SK-N-SH (cell line): ENCODE data around the gene KIF13A. TPM values are rescaled to one million over a fixed set of nuclear protein-coding genes. Genes with fewer than 3 reads are reported as not detected.

Source experiments
- CTCF ChIA-PET: fragments of 300-600, 350-600 bp; formaldehyde crosslinking; extraction: SDS; loops from one replicate; lab custom pipeline; 2021; lab: Yijun Ruan, JAX
- POLR2A ChIA-PET: fragments of 350-600 bp; sonication (Branson Sonifier 250); formaldehyde crosslinking; extraction: SDS; loops from one replicate; lab custom pipeline; 2020; ENCODE audit warnings: antibody characterized with exemption, inconsistent platforms; lab: Yijun Ruan, JAX
- DNase-seq: peaks from one replicate; pipeline ENCODE4 v3.0.0; 2012
- H2AFZ ChIP-seq: fragments of 200-600 bp; sonication (generic); 2 replicates; pipeline ENCODE4 v1.8.1; 2016; ENCODE audit warnings: antibody characterized with exemption, mild to moderate bottlenecking, low read depth
- H3F3A ChIP-seq: fragments of 200-600 bp; sonication (generic); replicated peaks from 2 replicates; pipeline ENCODE3; 2016; ENCODE audit warnings: antibody characterized with exemption, mild to moderate bottlenecking; ENCODE audit not compliant: insufficient read depth
- H3K27ac ChIP-seq, 2 experiments: fragments of 200-500 bp in 1 of 2; fragments of 200-600 bp in 1 of 2; sonication (Bioruptor generic) in 1 of 2; sonication (generic), shearing (Covaris generic) in 1 of 2; 2 replicates each; pipeline versions ENCODE4 v1.5.1 to v1.6.1; 2014 to 2016; ENCODE audit warnings: low read depth in 2 of 2, inconsistent platforms in 1 of 2, low read length in 1 of 2, mild to moderate bottlenecking in 1 of 2, mixed read lengths in 1 of 2
- H3K27me3 ChIP-seq: fragments of 200-600 bp; sonication (generic), shearing (Covaris generic); 2 replicates; pipeline ENCODE4 v1.6.1; 2016; ENCODE audit warnings: mixed run types; ENCODE audit not compliant: insufficient read depth
- H3K36me3 ChIP-seq, 2 experiments: fragments of 200-500 bp in 1 of 2; fragments of 200-600 bp in 1 of 2; sonication (Bioruptor generic) in 1 of 2; sonication (generic) in 1 of 2; replicated peaks in 1 of 2; 2 replicates each; pipeline versions ENCODE3 to v1.5.1; 2014 to 2016; ENCODE audit warnings: low read length in 1 of 2, mild to moderate bottlenecking in 1 of 2; ENCODE audit not compliant: insufficient read depth in 2 of 2, control insufficient read depth in 1 of 2
- H3K4me1 ChIP-seq, 2 experiments: fragments of 200-500 bp in 1 of 2; fragments of 200-600 bp in 1 of 2; sonication (Bioruptor generic) in 1 of 2; sonication (generic), shearing (Covaris generic) in 1 of 2; 2 replicates each; pipeline versions ENCODE4 v1.5.1 to v1.6.1; 2014 to 2016; ENCODE audit warnings: low read depth in 1 of 2, low read length in 1 of 2, mixed run types in 1 of 2; ENCODE audit not compliant: insufficient read depth in 2 of 2, control insufficient read depth in 1 of 2
- H3K4me2 ChIP-seq: fragments of 200-600 bp; sonication (generic), shearing (Covaris generic); 2 replicates; pipeline ENCODE4 v1.6.1; 2017; ENCODE audit warnings: mixed run types
- H3K4me3 ChIP-seq, 2 experiments: fragments of 200-500 bp in 1 of 2; fragments of 200-600 bp in 1 of 2; sonication (Bioruptor generic) in 1 of 2; sonication (generic), shearing (Covaris generic) in 1 of 2; 2 replicates each; pipeline versions ENCODE4 v1.5.1 to v1.8.1; 2014 to 2016; ENCODE audit warnings: low read depth in 2 of 2, inconsistent platforms in 1 of 2, low read length in 1 of 2, mild to moderate bottlenecking in 1 of 2, mixed read lengths in 1 of 2, moderate library complexity in 1 of 2
- H3K79me2 ChIP-seq: fragments of 200-600 bp; sonication (generic); 2 replicates; pipeline ENCODE4 v1.8.1; 2017; ENCODE audit warnings: mild to moderate bottlenecking; ENCODE audit not compliant: insufficient read depth
- H3K9ac ChIP-seq: fragments of 200-600 bp; sonication (generic); 2 replicates; pipeline ENCODE4 v1.6.1; 2017; ENCODE audit warnings: mixed run types
- H3K9me2 ChIP-seq: fragments of 200-600 bp; sonication (generic); 2 replicates; pipeline ENCODE4 v1.6.1; 2017; ENCODE audit warnings: mixed run types
- H3K9me3 ChIP-seq: fragments of 200-600 bp; sonication (generic); 2 replicates; pipeline ENCODE4 v1.6.1; 2017; ENCODE audit warnings: mixed run types, mild to moderate bottlenecking, moderate library complexity
- H4K20me1 ChIP-seq: fragments of 200-600 bp; sonication (generic); 2 replicates; pipeline ENCODE4 v1.6.1; 2017; ENCODE audit warnings: mild to moderate bottlenecking, mixed run types; ENCODE audit not compliant: insufficient read depth
- IRF3 ChIP-seq: fragments of 150-350 bp; IDR thresholded peaks from 2 replicates; pipeline ENCODE4 v1.6.1; 2016; ENCODE audit warnings: mild to moderate bottlenecking, low read depth, low read length
- MEF2A ChIP-seq: IDR thresholded peaks from 2 replicates; pipeline ENCODE4 v1.4.0; 2012; ENCODE audit warnings: low read depth, borderline replicate concordance
- RXRA ChIP-seq: IDR thresholded peaks from 2 replicates; pipeline ENCODE4 v1.4.0; 2012; ENCODE audit warnings: low read depth, mild to moderate bottlenecking, borderline replicate concordance
- SIN3A ChIP-seq: IDR thresholded peaks from 2 replicates; pipeline ENCODE4 v1.6.1; 2012; ENCODE audit warnings: low read depth, mild to moderate bottlenecking, low read length, moderate library complexity, borderline replicate concordance
- TAF1 ChIP-seq: IDR thresholded peaks from 2 replicates; pipeline ENCODE4 v1.6.1; 2012; ENCODE audit warnings: low read depth, mild to moderate bottlenecking, low read length, moderate library complexity, borderline replicate concordance
- TCF12 ChIP-seq: IDR thresholded peaks from 2 replicates; pipeline ENCODE4 v1.4.0; 2012
- USF1 ChIP-seq: IDR thresholded peaks from 2 replicates; pipeline ENCODE4 v1.4.0; 2012; ENCODE audit warnings: low read depth, borderline replicate concordance
- USF2 ChIP-seq: fragments of 150-350 bp; IDR thresholded peaks from 2 replicates; pipeline ENCODE4 v1.6.1; 2017; ENCODE audit warnings: antibody characterized with exemption, low read length, low read depth, borderline replicate concordance
- WGBS: methylation state at CpG from one replicate; pipeline ENCODE4 v1.1.6; 2017; ENCODE audit warnings: low lambda C conversion rate; 5-methylcytosine and 5-hydroxymethylcytosine counted together
- polyA plus RNA-seq, 3 experiments: library from polyadenylated mRNA; depleted of rRNA; stranded (reverse); fragments of >200 nt; gene quantifications; 2 replicates each; pipeline ENCODE4 v1.2.3, GENCODE V29; 2012

Gene KIF13A
- polyA plus RNA-seq, 1 of the 3 experiments (the other 2 are of a cell fraction): 18.2 TPM

GRCh38 chr6:17803409-17803808 is 184.0 kb downstream of the KIF13A start:
- peaks cover 26 to 78% of the 10 kb centered on the region in 2 experiments for H3K36me3 ChIP-seq
- no peak overlapping the region for H3K4me3 ChIP-seq
- H2AFZ ChIP-seq: no peak overlapping the region
- H3F3A ChIP-seq: peaks cover 12% of the 10 kb centered on the region
- no peaks in the 10 kb centered on the region for H3K9me3 ChIP-seq
- no peaks in the 10 kb centered on the region for H4K20me1 ChIP-seq
- CTCF ChIA-PET: interaction anchor here (0.6 to 4.4 kb wide), 22 partner anchors 10 to 700 kb away, joined by 3 to 39 read pairs (median 4); partner anchors contain the start of genes NHLRC1 and NUP153
- no peaks in the 10 kb centered on the region for H3K27me3 ChIP-seq
- 98% methylated on average over 5 of the region's 5 CpGs for WGBS
- H3K79me2 ChIP-seq: no peaks in the 10 kb centered on the region
- no peaks in the 10 kb centered on the region for H3K4me1 ChIP-seq
- no peak for DNase-seq
- H3K9ac ChIP-seq: no peak overlapping the region
- no peaks in the 10 kb centered on the region for H3K9me2 ChIP-seq
- H3K4me2 ChIP-seq: no peak overlapping the region
- H3K27ac ChIP-seq: no peak overlapping the region
- POLR2A ChIA-PET: no interaction called here
- no peak for TF ChIP-seq MEF2A
- TF ChIP-seq RXRA: no peak
- no peak for TF ChIP-seq IRF3
- no peak for TF ChIP-seq TAF1

GRCh38 chr6:17798477-17799154 is 188.8 kb downstream of the KIF13A start:
- no peak overlapping the region for H3K4me3 ChIP-seq
- H3K9me2 ChIP-seq: no peaks in the 10 kb centered on the region
- 71% methylated on average over 2 of the region's 2 CpGs for WGBS
- CTCF ChIA-PET: interaction anchor here (2.4 kb wide), 1 partner anchor 215 kb away, joined by 7 read pairs; no protein-coding TSS in a partner anchor
- H4K20me1 ChIP-seq: no peaks in the 10 kb centered on the region
- POLR2A ChIA-PET: no interaction called here
- DNase-seq: no peak
- H3K27me3 ChIP-seq: no peaks in the 10 kb centered on the region
- peaks cover 52 to 92% of the 10 kb centered on the region in 2 experiments for H3K36me3 ChIP-seq
- no peaks in the 10 kb centered on the region for H3K9me3 ChIP-seq
- H3K4me1 ChIP-seq: no peaks in the 10 kb centered on the region
- no peaks in the 10 kb centered on the region for H3K79me2 ChIP-seq
- TF ChIP-seq SIN3A: no peak
- TF ChIP-seq TCF12: no peak
- no peak for TF ChIP-seq USF1
- no peak for TF ChIP-seq USF2
- no peak overlapping the region for H2AFZ ChIP-seq
- no peak overlapping the region for H3K4me2 ChIP-seq
- H3K9ac ChIP-seq: no peak overlapping the region
- H3F3A ChIP-seq: peaks cover 3% of the 10 kb centered on the region
- no peak overlapping the region for H3K27ac ChIP-seq
